CD4-positive, alpha-beta memory T cell (primary cell): ENCODE measurements around the gene MEF2D. TPM values are rescaled to one million over a fixed set of nuclear protein-coding genes. Genes with fewer than 3 reads are reported as not detected.

Source experiments
- CTCF ChIA-PET: fragments of 350-600 bp; sonication (Branson Sonifier 250); formaldehyde crosslinking; loops from one replicate; lab custom pipeline; 2021; ENCODE audit warnings: inconsistent platforms; ENCODE audit not compliant: partially characterized antibody; lab: Charles Lee
- POLR2A ChIA-PET: fragments of 350-600 bp; sonication (Branson Sonifier 250); formaldehyde crosslinking; loops from one replicate; lab custom pipeline; 2021; ENCODE audit not compliant: partially characterized antibody; lab: Charles Lee
- DNase-seq, 5 donors: peaks; one replicate each; pipeline versions ENCODE4 v3.0.0 to v3.0.0-alpha.2; 2020 to 2022; ENCODE audit warnings: mixed read lengths in 1 of 5
- H3K27ac ChIP-seq: one replicate; pipeline ENCODE4 v1.7.0; 2013; ENCODE audit warnings: low read depth, low read length
- H3K27me3 ChIP-seq: 2 replicates; pipeline ENCODE4 v1.7.0; 2013; ENCODE audit warnings: mild to moderate bottlenecking, low read length, moderate library complexity; ENCODE audit not compliant: insufficient read depth
- H3K36me3 ChIP-seq: 2 replicates; pipeline ENCODE4 v1.7.0; 2013; ENCODE audit warnings: mild to moderate bottlenecking, low read length, moderate library complexity; ENCODE audit not compliant: insufficient read depth
- H3K4me1 ChIP-seq: 2 replicates; pipeline ENCODE4 v1.7.0; 2013; ENCODE audit warnings: mild to moderate bottlenecking, low read length, moderate library complexity; ENCODE audit not compliant: insufficient read depth
- H3K4me3 ChIP-seq, 2 donors: one replicate each; pipeline ENCODE4 v1.7.0; 2013; ENCODE audit warnings: low read length in 2 of 2, mild to moderate bottlenecking in 1 of 2
- H3K9me3 ChIP-seq, 2 donors: one replicate each; pipeline ENCODE4 v1.7.0; 2013; ENCODE audit warnings: low read length in 2 of 2, control low read depth in 1 of 2; ENCODE audit not compliant: control insufficient read depth in 1 of 2
- H3K27ac Mint-ChIP-seq, 7 donors: one replicate each; pipeline ENCODE4 v1.8.0; 2020 to 2021; ENCODE audit warnings: mixed read lengths in 7 of 7, mild to moderate bottlenecking in 6 of 7, inconsistent platforms in 3 of 7, moderate library complexity in 3 of 7
- H3K27me3 Mint-ChIP-seq, 2 donors: one replicate each; pipeline ENCODE4 v1.8.0; 2020 to 2021; ENCODE audit warnings: mixed read lengths in 2 of 2
- H3K36me3 Mint-ChIP-seq, 2 donors: one replicate each; pipeline ENCODE4 v1.8.0; 2020 to 2021; ENCODE audit warnings: mixed read lengths in 2 of 2, inconsistent platforms in 1 of 2, mild to moderate bottlenecking in 1 of 2
- H3K4me1 Mint-ChIP-seq, 4 donors: one replicate each; pipeline ENCODE4 v1.8.0; 2020 to 2021; ENCODE audit warnings: mixed read lengths in 4 of 4, mild to moderate bottlenecking in 1 of 4
- H3K4me3 Mint-ChIP-seq, 8 donors: one replicate each; pipeline ENCODE4 v1.8.0; 2020 to 2021; ENCODE audit warnings: mixed read lengths in 8 of 8, mild to moderate bottlenecking in 7 of 8, moderate library complexity in 6 of 8, inconsistent platforms in 3 of 8
- H3K9me3 Mint-ChIP-seq, 8 donors: one replicate each; pipeline ENCODE4 v1.8.0; 2020 to 2021; ENCODE audit warnings: mixed read lengths in 8 of 8, mild to moderate bottlenecking in 5 of 8, inconsistent platforms in 3 of 8, moderate library complexity in 1 of 8
- intact Hi-C: fragments of 100-400 bp; cut with micrococcal nuclease; formaldehyde crosslinking; loops from one replicate; pipeline ENCODE4 v1.15.1; 2023
- polyA plus RNA-seq, 2 donors: library from polyadenylated mRNA; unstranded; fragments of 300-500 nt; fragmentation: Illumina TruSeq; gene quantifications; one replicate each; pipeline ENCODE4 v1.2.3, GENCODE V29; 2021
- total RNA-seq, 2 experiments: library from RNA; stranded (reverse); gene quantifications; one replicate each; pipeline ENCODE4 v1.2.3, GENCODE V29; 2021

Gene MEF2D
- total and polyA plus RNA-seq, 4 experiments from 2014 or later = 4.2 to 69.6 (median 39.4) TPM

DNA sequence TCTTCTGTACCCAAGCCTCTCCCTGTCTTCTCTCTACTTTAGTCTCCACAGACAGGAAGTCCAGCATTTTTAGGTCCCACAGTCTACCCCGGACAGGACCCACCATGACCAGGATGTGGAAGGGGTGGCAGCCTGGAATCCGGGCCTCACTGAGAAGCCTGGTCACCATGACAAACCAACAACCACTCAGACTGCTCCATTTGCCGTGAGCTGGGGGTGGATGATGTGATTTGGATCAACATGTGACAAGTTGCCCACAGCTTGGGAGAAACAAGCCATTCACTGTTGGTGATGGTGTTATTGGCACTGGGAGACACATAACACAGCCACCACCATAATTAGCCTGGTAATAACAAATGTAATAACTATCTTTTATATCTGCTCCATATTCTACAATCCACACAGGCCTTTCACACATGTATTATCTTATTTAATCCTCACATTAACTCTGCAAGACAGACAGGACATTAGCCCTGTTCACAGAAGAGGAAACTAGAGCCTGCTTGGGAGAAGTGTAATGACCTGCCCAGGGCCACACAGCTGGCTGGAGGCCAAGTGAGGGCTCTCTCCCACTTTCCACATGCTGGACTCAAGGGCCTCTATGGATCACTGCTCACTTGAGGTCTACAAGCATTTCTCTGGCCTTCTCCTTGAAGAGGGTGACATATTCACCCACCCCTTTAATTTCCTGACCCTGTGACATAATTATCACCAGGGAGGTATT lies 22.9 kb downstream of the MEF2D start:
- Mint-ChIP-seq H3K27ac (peak overlapping the region; percentile 19 to 73 (median 42)), H3K9me3 (peaks cover 0 to 2% (median 0%) of the 10 kb centered on the region in 8 donors), H3K4me3 (no peak overlapping the region), H3K36me3 (peaks cover 67 to 90% of the 10 kb centered on the region in 2 donors), H3K4me1 (peaks cover 19 to 31% (median 24%) of the 10 kb centered on the region in 4 donors), H3K27me3 (no peaks in the 10 kb centered on the region)
- ChIA-PET CTCF (interaction anchor here (0.5 to 1.5 kb wide), 4 partner anchors 9 to 125 kb away, joined by 3 to 6 read pairs (median 4); no protein-coding TSS in a partner anchor), POLR2A (interaction anchor here (1.6 to 2.2 kb wide), 2 partner anchors 23 to 27 kb away, joined by 5 to 6 read pairs; partner anchors contain the start of gene MEF2D)
- Histone ChIP-seq H3K36me3 (peaks cover 91% of the 10 kb centered on the region), H3K27me3 (no peaks in the 10 kb centered on the region), H3K27ac (no peak overlapping the region), H3K4me1 (peaks cover 26% of the 10 kb centered on the region), H3K9me3 (no peaks in the 10 kb centered on the region), H3K4me3 (no peak overlapping the region)
- intact Hi-C loops = no loop called here
- no peak for DNase-seq

DNA sequence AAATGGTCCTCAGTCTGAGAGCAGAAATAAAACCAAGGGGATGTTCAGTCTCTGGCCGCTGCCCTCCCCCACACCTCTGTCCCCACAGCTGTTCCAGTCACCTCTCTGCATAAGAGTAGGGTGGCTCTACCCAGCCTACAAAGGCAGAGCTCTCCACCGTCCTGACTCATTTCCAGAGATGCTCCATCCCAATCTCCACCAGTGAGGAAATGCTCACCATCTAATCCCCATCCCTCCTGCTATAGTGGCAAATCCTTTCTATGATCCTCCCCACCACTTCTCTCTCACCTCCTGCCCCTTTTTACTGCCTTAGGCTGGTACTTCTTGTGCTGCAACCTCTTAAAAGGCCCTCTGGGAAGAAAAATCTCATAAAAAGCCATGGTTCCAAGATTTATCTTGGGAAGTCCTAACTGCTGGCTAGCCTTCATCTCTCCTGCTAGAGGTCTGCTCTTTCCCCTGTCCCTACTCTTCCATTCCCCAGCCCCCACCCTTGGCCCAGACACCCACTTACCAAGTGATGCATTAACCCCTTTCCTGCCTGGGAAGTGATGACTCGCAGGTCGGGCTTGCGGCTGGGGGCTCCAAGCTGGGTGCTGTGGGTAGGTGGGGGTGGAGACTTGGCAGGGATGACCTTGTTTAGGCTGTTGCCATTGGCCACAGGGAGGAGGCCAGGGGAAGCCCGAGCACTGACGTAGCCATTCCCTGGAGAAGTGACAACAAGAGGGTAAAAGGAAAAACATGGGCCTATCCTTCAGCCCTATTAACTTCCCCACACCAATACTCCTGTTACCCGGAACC lies 23.9 kb downstream of the MEF2D start:
- ChIA-PET POLR2A (interaction anchor here (1.1 to 2.2 kb wide), 3 partner anchors 19 to 28 kb away, joined by 4 to 6 read pairs (median 5); partner anchors contain the start of gene MEF2D), CTCF (interaction anchor here (0.8 to 1.5 kb wide), 5 partner anchors 8 to 91 kb away, joined by 3 to 6 read pairs (median 4); no protein-coding TSS in a partner anchor)
- intact Hi-C loops = no loop called here
- peak overlapping the region; percentile 42 to 81 (median 69) for H3K27ac Mint-ChIP-seq
- H3K36me3 Mint-ChIP-seq = peaks cover 57 to 86% of the 10 kb centered on the region in 2 donors
- peak overlapping the region in 2 of 8 donors; percentile 4 to 20 for H3K4me3 Mint-ChIP-seq
- H3K27me3 ChIP-seq = no peaks in the 10 kb centered on the region
- no peak overlapping the region for H3K4me3 ChIP-seq
- H3K4me1 Mint-ChIP-seq = peaks cover 12 to 21% (median 15%) of the 10 kb centered on the region in 4 donors
- H3K27me3 Mint-ChIP-seq = no peaks in the 10 kb centered on the region
- no peak overlapping the region for H3K27ac ChIP-seq
- H3K4me1 ChIP-seq = peaks cover 16% of the 10 kb centered on the region
- DNase-seq = no peak
- peaks cover 0 to 2% (median 0%) of the 10 kb centered on the region in 8 donors for H3K9me3 Mint-ChIP-seq
- peaks cover 89% of the 10 kb centered on the region for H3K36me3 ChIP-seq
- H3K9me3 ChIP-seq = no peaks in the 10 kb centered on the region

DNA sequence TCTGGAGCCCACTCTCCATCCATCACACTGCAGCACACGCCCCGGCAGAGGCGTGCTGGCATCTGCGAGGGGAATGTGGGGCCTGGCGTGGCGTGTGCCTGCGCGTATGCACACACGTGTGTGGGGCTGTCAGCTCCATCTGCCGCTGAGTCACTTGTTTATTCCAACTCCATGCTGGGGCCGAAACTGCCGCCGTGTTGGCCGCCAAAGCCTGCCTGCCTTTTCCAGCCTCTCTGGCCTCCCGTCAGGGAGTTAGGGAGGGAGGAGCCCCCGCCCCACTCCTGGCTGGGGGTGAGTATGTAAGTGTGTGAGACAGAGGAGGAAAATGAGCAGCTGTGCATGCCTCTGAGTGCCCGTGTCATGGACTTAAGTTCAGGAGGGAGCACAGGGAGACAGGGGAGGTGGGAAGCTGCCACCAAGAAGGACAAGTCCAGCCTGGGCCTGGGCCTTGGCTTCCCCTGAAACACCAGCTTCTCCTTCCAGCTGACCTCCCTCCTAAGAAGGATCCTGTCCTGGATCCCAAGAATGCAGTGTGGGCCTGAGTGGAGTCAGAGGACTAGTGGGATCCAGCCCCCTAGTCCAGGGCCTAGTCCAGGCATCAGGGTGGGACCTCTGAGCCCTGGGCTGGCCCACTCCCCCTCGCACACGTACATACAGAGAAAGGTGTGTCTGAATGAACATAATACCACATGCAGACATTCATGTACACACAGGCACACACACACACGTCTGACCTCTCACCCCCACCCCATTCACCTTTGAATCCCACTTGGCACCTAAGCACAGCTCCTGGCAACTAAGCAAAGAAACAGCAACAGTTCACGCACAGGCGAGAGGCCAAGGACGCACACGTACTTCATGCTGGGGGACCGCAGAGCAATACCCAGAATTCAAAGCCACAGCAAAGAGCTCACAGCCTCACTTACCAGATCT lies 24.7 kb downstream of the MEF2D start:
- Mint-ChIP-seq H3K36me3 (peaks cover 50 to 86% of the 10 kb centered on the region in 2 donors), H3K4me1 (peaks cover 3 to 13% (median 6%) of the 10 kb centered on the region in 4 donors), H3K4me3 (peak overlapping the region in 2 of 8 donors; percentile 20 to 30), H3K27ac (peak overlapping the region in 6 of 7 donors; percentile 37 to 77 (median 60)), H3K27me3 (no peaks in the 10 kb centered on the region), H3K9me3 (peaks cover 0 to 2% (median 0%) of the 10 kb centered on the region in 8 donors)
- H3K4me3 ChIP-seq = no peak overlapping the region
- H3K36me3 ChIP-seq = peaks cover 87% of the 10 kb centered on the region
- ChIA-PET POLR2A (interaction anchor here (1.1 kb wide), 1 partner anchor 19 kb away, joined by 4 read pairs; no protein-coding TSS in a partner anchor), CTCF (interaction anchor here (1.0 kb wide), 2 partner anchors 20 to 90 kb away, joined by 4 to 6 read pairs; no protein-coding TSS in a partner anchor)
- DNase-seq = no peak
- no peaks in the 10 kb centered on the region for H3K9me3 ChIP-seq
- H3K27ac ChIP-seq = no peak overlapping the region
- peaks cover 7% of the 10 kb centered on the region for H3K4me1 ChIP-seq
- no peaks in the 10 kb centered on the region for H3K27me3 ChIP-seq
- intact Hi-C loops = no loop called here

DNA sequence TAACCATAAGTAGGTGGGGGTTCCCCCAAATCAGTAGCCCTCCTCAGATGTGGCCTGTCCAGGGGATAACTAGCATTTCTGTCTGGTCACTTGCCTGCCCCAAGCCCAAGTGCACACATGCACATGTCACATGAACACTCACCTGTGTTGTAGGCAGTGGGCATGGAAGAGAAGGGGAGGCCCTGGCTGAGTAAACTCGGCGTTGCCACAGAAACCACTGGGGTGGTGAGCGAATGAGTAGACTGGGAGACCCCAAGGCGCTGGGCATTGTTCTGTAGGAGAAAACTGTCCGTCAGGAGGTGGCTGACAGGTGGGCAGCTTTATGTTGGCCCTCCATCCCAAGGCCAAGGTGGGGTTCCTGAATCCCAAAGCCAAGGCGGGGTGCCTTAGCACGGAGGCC lies 25.6 kb downstream of the MEF2D start:
- Histone ChIP-seq H3K27ac (no peak overlapping the region), H3K9me3 (no peaks in the 10 kb centered on the region), H3K4me3 (no peak overlapping the region), H3K36me3 (peaks cover 80% of the 10 kb centered on the region), H3K4me1 (no peaks in the 10 kb centered on the region), H3K27me3 (no peaks in the 10 kb centered on the region)
- ChIA-PET CTCF (no interaction called here), POLR2A (no interaction called here)
- no peak for DNase-seq
- Mint-ChIP-seq H3K4me1 (peaks cover 0 to 5% (median 0%) of the 10 kb centered on the region in 4 donors), H3K36me3 (peaks cover 44 to 86% of the 10 kb centered on the region in 2 donors), H3K9me3 (peaks cover 0 to 2% (median 0%) of the 10 kb centered on the region in 8 donors), H3K27ac (no peak overlapping the region), H3K27me3 (no peaks in the 10 kb centered on the region), H3K4me3 (no peak overlapping the region)
- intact Hi-C loops = no loop called here

DNA sequence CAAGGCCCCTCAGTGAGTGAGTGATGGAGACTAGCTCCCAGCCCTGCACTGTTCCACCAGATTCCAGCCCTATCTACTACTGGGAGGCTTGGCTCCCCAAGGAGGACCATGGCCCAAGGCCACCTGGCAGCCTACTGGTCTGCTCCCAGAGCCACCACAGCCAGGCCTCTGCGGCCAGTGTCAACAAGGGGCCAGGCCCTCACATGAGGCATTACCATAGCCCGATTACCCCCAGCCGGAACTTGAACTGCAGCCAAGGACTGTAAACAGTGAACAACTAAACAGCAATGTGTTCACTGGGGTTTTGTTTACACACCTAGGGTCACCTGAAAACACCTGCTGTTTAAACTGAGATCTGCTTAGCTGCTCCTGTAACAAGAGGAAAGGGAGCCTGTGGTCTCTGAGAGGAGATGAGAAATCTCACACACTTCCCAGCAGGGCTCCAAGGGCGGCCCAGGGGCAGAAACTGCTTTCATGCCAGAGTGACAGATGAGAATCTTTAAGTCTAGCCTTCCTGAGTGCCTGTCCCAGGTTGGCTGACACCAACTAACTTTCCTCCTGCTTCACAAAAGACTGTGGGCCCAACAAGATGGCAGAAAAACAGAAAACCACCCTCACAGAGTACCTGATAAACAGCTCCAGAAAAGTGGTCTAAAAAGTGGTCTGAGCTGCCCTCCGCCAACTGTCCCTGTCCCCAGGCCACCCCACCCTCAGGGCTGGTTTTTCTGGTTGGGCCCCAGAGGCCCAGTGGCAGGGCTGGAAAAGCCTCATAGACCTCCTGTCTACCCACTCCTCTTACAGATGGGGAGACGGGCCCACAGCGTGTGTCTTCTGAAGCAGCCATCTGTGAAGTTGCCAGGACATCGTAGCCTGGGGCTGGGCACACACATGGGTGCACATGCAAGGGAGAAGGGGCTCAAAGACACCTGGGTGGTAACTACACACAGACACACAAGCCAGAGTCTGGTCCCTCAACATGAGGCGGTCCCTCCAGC lies 28.8 kb downstream of the MEF2D start:
- Histone ChIP-seq H3K4me3 (no peak overlapping the region), H3K36me3 (peaks cover 68% of the 10 kb centered on the region), H3K27me3 (no peaks in the 10 kb centered on the region), H3K4me1 (no peaks in the 10 kb centered on the region), H3K9me3 (no peaks in the 10 kb centered on the region), H3K27ac (no peak overlapping the region)
- Mint-ChIP-seq H3K27ac (peak overlapping the region in 5 of 7 donors; percentile 6 to 73 (median 47)), H3K4me1 (peaks cover 0 to 5% (median 2%) of the 10 kb centered on the region in 4 donors), H3K9me3 (no peaks in the 10 kb centered on the region), H3K4me3 (no peak overlapping the region), H3K27me3 (no peaks in the 10 kb centered on the region), H3K36me3 (peaks cover 39 to 82% of the 10 kb centered on the region in 2 donors)
- POLR2A ChIA-PET = interaction anchor here (1.2 kb wide), 1 partner anchor 33 kb away, joined by 3 read pairs; no protein-coding TSS in a partner anchor
- CTCF ChIA-PET = interaction anchor here (2.5 kb wide), 2 partner anchors 9 to 14 kb away, joined by 8 to 11 read pairs; no protein-coding TSS in a partner anchor
- no peak for DNase-seq
- intact Hi-C loops = no loop called here
